Ishikawa (cell line): ENCODE results near the gene ATXN1.

Experiments used
- CREB1 ChIP-seq: IDR thresholded peaks from 2 replicates; pipeline ENCODE4 v1.6.1; 2012; ENCODE audit warnings: low read depth
- EGR1 ChIP-seq: IDR thresholded peaks from 2 replicates; pipeline ENCODE4 v1.6.1; 2012
- FOXM1 ChIP-seq: IDR thresholded peaks from 2 replicates; pipeline ENCODE4 v1.6.1; 2012; ENCODE audit warnings: low read depth, borderline replicate concordance
- MAX ChIP-seq: IDR thresholded peaks from 2 replicates; pipeline ENCODE4 v1.6.1; 2012
- NFIC ChIP-seq: IDR thresholded peaks from 2 replicates; pipeline ENCODE4 v1.6.1; 2012
- RAD21 ChIP-seq: IDR thresholded peaks from 2 replicates; pipeline ENCODE4 v1.6.1; 2012; ENCODE audit warnings: low read depth
- TAF1 ChIP-seq: IDR thresholded peaks from 2 replicates; pipeline ENCODE4 v1.6.1; 2012; ENCODE audit warnings: low read depth, mild to moderate bottlenecking
- YY1 ChIP-seq: IDR thresholded peaks from 2 replicates; pipeline ENCODE4 v1.6.1; 2012; ENCODE audit warnings: low read depth
- TF ChIP-seq, protein P1 (sequence below): IDR thresholded peaks from 2 replicates; pipeline ENCODE4 v1.6.1; 2012; ENCODE audit warnings: low read depth, mild to moderate bottlenecking
- TF ChIP-seq, protein P2 (sequence below): IDR thresholded peaks from 2 replicates; pipeline ENCODE4 v1.6.1; 2012

GRCh38 chr6:16712255-16712930 lies 48.9 kb downstream of the ATXN1 start:
- TF ChIP-seq, protein P1, sequence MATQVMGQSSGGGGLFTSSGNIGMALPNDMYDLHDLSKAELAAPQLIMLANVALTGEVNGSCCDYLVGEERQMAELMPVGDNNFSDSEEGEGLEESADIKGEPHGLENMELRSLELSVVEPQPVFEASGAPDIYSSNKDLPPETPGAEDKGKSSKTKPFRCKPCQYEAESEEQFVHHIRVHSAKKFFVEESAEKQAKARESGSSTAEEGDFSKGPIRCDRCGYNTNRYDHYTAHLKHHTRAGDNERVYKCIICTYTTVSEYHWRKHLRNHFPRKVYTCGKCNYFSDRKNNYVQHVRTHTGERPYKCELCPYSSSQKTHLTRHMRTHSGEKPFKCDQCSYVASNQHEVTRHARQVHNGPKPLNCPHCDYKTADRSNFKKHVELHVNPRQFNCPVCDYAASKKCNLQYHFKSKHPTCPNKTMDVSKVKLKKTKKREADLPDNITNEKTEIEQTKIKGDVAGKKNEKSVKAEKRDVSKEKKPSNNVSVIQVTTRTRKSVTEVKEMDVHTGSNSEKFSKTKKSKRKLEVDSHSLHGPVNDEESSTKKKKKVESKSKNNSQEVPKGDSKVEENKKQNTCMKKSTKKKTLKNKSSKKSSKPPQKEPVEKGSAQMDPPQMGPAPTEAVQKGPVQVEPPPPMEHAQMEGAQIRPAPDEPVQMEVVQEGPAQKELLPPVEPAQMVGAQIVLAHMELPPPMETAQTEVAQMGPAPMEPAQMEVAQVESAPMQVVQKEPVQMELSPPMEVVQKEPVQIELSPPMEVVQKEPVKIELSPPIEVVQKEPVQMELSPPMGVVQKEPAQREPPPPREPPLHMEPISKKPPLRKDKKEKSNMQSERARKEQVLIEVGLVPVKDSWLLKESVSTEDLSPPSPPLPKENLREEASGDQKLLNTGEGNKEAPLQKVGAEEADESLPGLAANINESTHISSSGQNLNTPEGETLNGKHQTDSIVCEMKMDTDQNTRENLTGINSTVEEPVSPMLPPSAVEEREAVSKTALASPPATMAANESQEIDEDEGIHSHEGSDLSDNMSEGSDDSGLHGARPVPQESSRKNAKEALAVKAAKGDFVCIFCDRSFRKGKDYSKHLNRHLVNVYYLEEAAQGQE = no peak
- TF ChIP-seq RAD21 (no peak), FOXM1 (no peak), NFIC (no peak), CREB1 (no peak), TAF1 (no peak), MAX (no peak), YY1 (no peak), EGR1 (no peak)
- TF ChIP-seq, protein P2, sequence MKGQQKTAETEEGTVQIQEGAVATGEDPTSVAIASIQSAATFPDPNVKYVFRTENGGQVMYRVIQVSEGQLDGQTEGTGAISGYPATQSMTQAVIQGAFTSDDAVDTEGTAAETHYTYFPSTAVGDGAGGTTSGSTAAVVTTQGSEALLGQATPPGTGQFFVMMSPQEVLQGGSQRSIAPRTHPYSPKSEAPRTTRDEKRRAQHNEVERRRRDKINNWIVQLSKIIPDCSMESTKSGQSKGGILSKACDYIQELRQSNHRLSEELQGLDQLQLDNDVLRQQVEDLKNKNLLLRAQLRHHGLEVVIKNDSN = no peak
